Endothelial cell of umbilical vein (primary cell): ENCODE results near the gene MESP2. TPM values are rescaled to one million over a fixed set of nuclear protein-coding genes. Genes with fewer than 3 reads are reported as not detected.

Source experiments
- BruUV-seq: library from RNA; stranded (reverse); fragments of 400-500 nt; replicated peaks from 2 replicates; lab custom pipeline; 2021; lab: Mats Ljungman, UMichigan
- CTCF ChIA-PET: fragments of 300-600, 350-600 bp; sonication (Branson Sonifier 250); formaldehyde crosslinking; loops from one replicate; lab custom pipeline; 2021; ENCODE audit warnings: antibody characterized with exemption, inconsistent platforms; lab: Charles Lee
- POLR2A ChIA-PET: fragments of 300-600, 350-600 bp; sonication (Branson Sonifier 250); formaldehyde crosslinking; loops from one replicate; lab custom pipeline; 2021; ENCODE audit warnings: antibody characterized with exemption, inconsistent platforms; lab: Charles Lee
- DNase-seq: peaks from one replicate; pipeline ENCODE4 v3.0.0-alpha.2; 2011; ENCODE audit warnings: low read depth, low spot score
- FAIRE-seq: peaks from 2 replicates; lab custom pipeline; 2011; peaks lifted over from hg19 to GRCh38; lab: Jason Lieb, UNC
- H2AFZ ChIP-seq: 2 replicates; pipeline ENCODE4 v1.6.0; 2012; ENCODE audit warnings: low read depth, low read length, control low read depth, inconsistent platforms
- H3K27ac ChIP-seq: 2 replicates; pipeline ENCODE4 v1.5.1; 2011; ENCODE audit warnings: low read depth, mild to moderate bottlenecking, control low read depth, low read length, moderate library complexity; ENCODE audit not compliant: insufficient read depth
- H3K27me3 ChIP-seq, 2 experiments: 2 replicates each; pipeline versions ENCODE4 v1.6.0 to v1.6.1; 2011; ENCODE audit warnings: low read length in 2 of 2, mixed read lengths in 1 of 2; ENCODE audit not compliant: control insufficient read depth in 2 of 2, insufficient read depth in 2 of 2
- H3K36me3 ChIP-seq, 2 experiments: 2 replicates in 1 of 2; 3 replicates in 1 of 2; pipeline ENCODE4 v1.5.1; 2011; ENCODE audit warnings: low read length in 2 of 2, mild to moderate bottlenecking in 1 of 2, moderate library complexity in 1 of 2; ENCODE audit not compliant: control insufficient read depth in 2 of 2, insufficient read depth in 2 of 2; ENCODE audit errors: extremely low read depth in 1 of 2
- H3K4me1 ChIP-seq: 3 replicates; pipeline ENCODE4 v1.5.1; 2011; ENCODE audit warnings: mild to moderate bottlenecking, low read length; ENCODE audit not compliant: control insufficient read depth, insufficient read depth; ENCODE audit errors: extremely low read depth
- H3K4me2 ChIP-seq: 2 replicates; pipeline ENCODE4 v1.6.1; 2011; ENCODE audit warnings: low read length, control low read depth, mixed read lengths; ENCODE audit not compliant: insufficient read depth
- H3K4me3 ChIP-seq, 3 experiments: fragments of 200-600 bp in 1 of 3; sonication (generic), shearing (Covaris generic) in 1 of 3; replicated peaks in 1 of 3; 2 replicates each; pipeline ENCODE4 v1.5.1; 2011 to 2016; ENCODE audit warnings: control low read depth in 3 of 3, low read length in 3 of 3, mild to moderate bottlenecking in 2 of 3, inconsistent platforms in 1 of 3, low read depth in 1 of 3, moderate library complexity in 1 of 3; ENCODE audit not compliant: insufficient read depth in 1 of 3
- H3K79me2 ChIP-seq: 2 replicates; pipeline ENCODE4 v1.6.0; 2012; ENCODE audit warnings: low read length, inconsistent platforms; ENCODE audit not compliant: control insufficient read depth, insufficient read depth
- H3K9ac ChIP-seq: replicated peaks from 2 replicates; pipeline ENCODE3; 2011; ENCODE audit warnings: low read length, control low read depth; ENCODE audit not compliant: insufficient read depth; ENCODE audit errors: extremely low read depth
- H3K9me1 ChIP-seq: replicated peaks from 3 replicates; pipeline ENCODE4 v1.6.0; 2011; ENCODE audit warnings: mild to moderate bottlenecking, low read length; ENCODE audit not compliant: control insufficient read depth, insufficient read depth; ENCODE audit errors: extremely low read depth
- H3K9me3 ChIP-seq: replicated peaks from 2 replicates; pipeline ENCODE4 v1.5.1; 2012; ENCODE audit warnings: low read length, inconsistent platforms; ENCODE audit not compliant: control insufficient read depth, insufficient read depth
- H4K20me1 ChIP-seq: replicated peaks from 2 replicates; pipeline ENCODE3; 2011; ENCODE audit warnings: mild to moderate bottlenecking, low read length; ENCODE audit not compliant: control insufficient read depth, insufficient read depth; ENCODE audit errors: extremely low read depth
- CTCF ChIP-seq, 2 donors: IDR thresholded peaks; 1 replicate in 1 of 2; 2 replicates in 1 of 2; pipeline ENCODE4 v1.5.1; 2011; ENCODE audit warnings: low read length in 2 of 2, mild to moderate bottlenecking in 2 of 2, moderate library complexity in 2 of 2, control low read depth in 1 of 2, inconsistent platforms in 1 of 2, low read depth in 1 of 2; ENCODE audit not compliant: insufficient read depth in 1 of 2; ENCODE audit errors: extremely low read depth in 1 of 2
- EZH2 ChIP-seq: IDR thresholded peaks from 2 replicates; pipeline ENCODE4 v1.6.1; 2012; ENCODE audit warnings: borderline replicate concordance, low read depth, mild to moderate bottlenecking, moderate library complexity, low read length, inconsistent platforms; ENCODE audit not compliant: severe bottlenecking
- FOS ChIP-seq: IDR thresholded peaks from 2 replicates; pipeline ENCODE4 v1.6.1; 2011; ENCODE audit warnings: mild to moderate bottlenecking, low read length, moderate library complexity, borderline replicate concordance; ENCODE audit not compliant: insufficient read depth
- GATA2 ChIP-seq: IDR thresholded peaks from 2 replicates; pipeline ENCODE4 v1.7.0; 2011; ENCODE audit warnings: low read depth, mild to moderate bottlenecking, moderate library complexity, mixed read lengths, low read length; ENCODE audit not compliant: insufficient read length, insufficient read depth
- JUN ChIP-seq: IDR thresholded peaks from 2 replicates; pipeline ENCODE4 v1.6.1; 2011; ENCODE audit warnings: borderline replicate concordance, low read depth; ENCODE audit not compliant: insufficient read length, insufficient read depth
- MAX ChIP-seq: IDR thresholded peaks from 2 replicates; pipeline ENCODE4 v1.6.1; 2011; ENCODE audit not compliant: insufficient read depth, insufficient read length
- MYC ChIP-seq: IDR thresholded peaks from one replicate; pipeline ENCODE4 v1.6.1; 2011; ENCODE audit warnings: mild to moderate bottlenecking, low read depth, low read length
- POLR2A ChIP-seq: IDR thresholded peaks from 2 replicates; pipeline ENCODE4 v1.6.1; 2012; ENCODE audit warnings: low read depth, mild to moderate bottlenecking, control low read depth, low read length
- POLR2AphosphoS5 ChIP-seq: IDR thresholded peaks from 2 replicates; pipeline ENCODE4 v1.6.1; 2012; ENCODE audit warnings: low read depth, mild to moderate bottlenecking, control low read depth, low read length, moderate library complexity; ENCODE audit not compliant: insufficient read depth
- dilution Hi-C: fragments of 300-500 bp; cut with MboI; formaldehyde crosslinking; loops from one replicate; pipeline ENCODE4 v1.15.0; 2019; ENCODE audit warnings: low sequenced_read_pairs; ENCODE audit not compliant: extremely low pct_ligation_motif_present
- intact Hi-C: fragments of 100-400 bp; cut with micrococcal nuclease; formaldehyde crosslinking; loops from one replicate; pipeline ENCODE4 v1.10.0; 2022
- polyA plus RNA-seq, 4 experiments: library from polyadenylated mRNA; depleted of rRNA in 3 of 4; stranded (reverse) in 3 of 4; unstranded in 1 of 4; fragments of >200 nt; gene quantifications; 2 replicates each; pipeline versions ENCODE4 v1.2.1 to v1.2.3, GENCODE V29; 2011 to 2012; ENCODE audit warnings: missing spikeins in 1 of 4
- total RNA-seq: library from RNA; stranded (reverse); gene quantifications from 2 replicates; pipeline ENCODE4 v1.2.3, GENCODE V29; 2021

MESP2 gene
- total and polyA plus RNA-seq, 2 donors (not counting 3 experiments of a cell fraction or from before 2014, with no cell fraction given): 0.42 to 0.43 TPM

- peaks cover 5 to 15% of the 10 kb centered on the region in 2 experiments for H3K36me3 ChIP-seq
- intact Hi-C loops (loop anchor here (1.0 kb wide), 1 partner anchor 17 kb away; no protein-coding TSS in a partner anchor), dilution Hi-C loops (no loop called here)
- ChIA-PET CTCF (interaction anchor here (5.3 kb wide), 1 partner anchor 25 kb away, joined by 38 read pairs; no protein-coding TSS in a partner anchor), POLR2A (no interaction called here)
- H3K4me3 ChIP-seq: no peak overlapping the region
- H3K27ac ChIP-seq: no peak overlapping the region
- BruUV-seq: no TSS peak
- H3K9me3 ChIP-seq: no peaks in the 10 kb centered on the region
- FAIRE-seq: no peak
- H3K27me3 ChIP-seq: no peaks in the 10 kb centered on the region
- H3K4me2 ChIP-seq: no peak overlapping the region
- DNase-seq: peak; percentile 36
- no peak for TF ChIP-seq EZH2
- TF ChIP-seq CTCF (IDR thresholded peaks at IDR 0.05; ENCODE audit: extremely low read depth in 1 of 2, insufficient read depth in 1 of 2, low read depth in 1 of 2, low read length in 2 of 2): no peak
- TF ChIP-seq JUN: no peak
- no peak for TF ChIP-seq POLR2AphosphoS5
- no peak for TF ChIP-seq GATA2
- TF ChIP-seq MYC: no peak
- no peak for TF ChIP-seq POLR2A
- no peak for TF ChIP-seq FOS
- TF ChIP-seq MAX: no peak
- no peaks in the 10 kb centered on the region for H3K9me1 ChIP-seq
- no peaks in the 10 kb centered on the region for H4K20me1 ChIP-seq
- no peak overlapping the region for H2AFZ ChIP-seq
- no peaks in the 10 kb centered on the region for H3K79me2 ChIP-seq
- no peaks in the 10 kb centered on the region for H3K4me1 ChIP-seq
- no peak overlapping the region for H3K9ac ChIP-seq
Measured at GRCh38 chr15:89785774-89786140, 9.6 kb downstream of the MESP2 start.
